Measurements from ENCODE around the gene IGFBP4.

DNA sequence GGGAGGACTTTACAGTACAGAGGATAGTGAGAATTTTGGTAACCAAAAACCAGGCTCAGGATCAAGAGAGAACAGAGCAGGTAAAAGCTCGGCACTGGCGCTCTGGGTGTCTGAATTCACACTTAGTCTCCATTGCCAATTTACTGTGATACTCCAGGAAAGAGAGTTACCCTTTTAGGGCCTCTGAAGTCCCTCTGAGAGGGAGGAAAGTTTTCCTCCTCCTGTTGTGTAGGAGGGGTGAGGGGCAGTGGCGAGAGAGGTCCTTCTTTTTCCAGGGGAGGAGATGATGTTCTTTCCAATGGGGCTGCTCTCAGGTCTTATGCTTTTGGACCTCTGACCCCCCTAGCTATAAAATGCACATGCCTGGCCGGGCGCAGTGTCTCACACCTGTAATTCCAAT is 63.5 kb downstream of the IGFBP4 start:
- TF ChIP-seq ARNT (IDR thresholded peaks at IDR 0.05) (no peak), ELF4 (IDR thresholded peaks at IDR 0.05) (no peak), NFRKB (IDR thresholded peaks at IDR 0.05) (no peak), FOXK2 (IDR thresholded peaks at IDR 0.05) (no peak), FOXA1 (IDR thresholded peaks at IDR 0.05) (no peak)

Measured in HEK293T (cell line).